Liver (tissue), 9 donors: ENCODE measurements around the gene GRIK2. TPM values are rescaled to one million over a fixed set of nuclear protein-coding genes. Genes with fewer than 3 reads are reported as not detected.

Experiments used
- DNase-seq: peaks from one replicate; pipeline ENCODE4 v3.0.0-alpha.2; 2017; ENCODE audit warnings: low spot score
- H3K27ac ChIP-seq, 2 donors: one replicate each; pipeline ENCODE4 v1.7.0; 2013; ENCODE audit warnings: inconsistent platforms in 2 of 2, low read length in 2 of 2, control low read depth in 1 of 2, low read depth in 1 of 2, mild to moderate bottlenecking in 1 of 2
- H3K27me3 ChIP-seq, 4 donors: one replicate each; pipeline versions ENCODE4 v1.6.1 to v1.7.0; 2013; ENCODE audit warnings: low read length in 3 of 4, inconsistent platforms in 1 of 4, mild to moderate bottlenecking in 1 of 4, moderate library complexity in 1 of 4; ENCODE audit not compliant: control insufficient read depth in 4 of 4, insufficient read depth in 4 of 4
- H3K36me3 ChIP-seq, 4 donors: one replicate each; pipeline versions ENCODE4 v1.6.1 to v1.7.0; 2013; ENCODE audit warnings: low read length in 3 of 4, mild to moderate bottlenecking in 3 of 4, low read depth in 1 of 4, moderate library complexity in 1 of 4; ENCODE audit not compliant: control insufficient read depth in 4 of 4, insufficient read depth in 3 of 4
- H3K4me1 ChIP-seq, 4 donors: one replicate each; pipeline versions ENCODE4 v1.6.1 to v1.7.0; 2013; ENCODE audit warnings: low read length in 3 of 4, mild to moderate bottlenecking in 3 of 4, moderate library complexity in 1 of 4; ENCODE audit not compliant: control insufficient read depth in 4 of 4, insufficient read depth in 4 of 4
- H3K4me3 ChIP-seq, 3 donors: one replicate each; pipeline versions ENCODE4 v1.6.1 to v1.7.0; 2013; ENCODE audit warnings: low read length in 3 of 3, control low read depth in 1 of 3, low read depth in 1 of 3, mild to moderate bottlenecking in 1 of 3
- H3K9ac ChIP-seq, 2 donors: one replicate each; pipeline ENCODE4 v1.7.0; 2013; ENCODE audit warnings: low read length in 2 of 2, mild to moderate bottlenecking in 2 of 2, moderate library complexity in 2 of 2, control low read depth in 1 of 2, low read depth in 1 of 2
- H3K9me3 ChIP-seq, 4 donors: one replicate each; pipeline versions ENCODE4 v1.6.1 to v1.7.0; 2013; ENCODE audit warnings: low read length in 3 of 4; ENCODE audit not compliant: control insufficient read depth in 4 of 4
- ATF3 ChIP-seq: IDR thresholded peaks from 2 replicates; pipeline ENCODE4 v1.6.1; 2016; ENCODE audit warnings: antibody characterized with exemption
- CTCF ChIP-seq: fragments of 150-350 bp; IDR thresholded peaks from 2 replicates; pipeline ENCODE4 v1.5.1; 2017; ENCODE audit warnings: improper control_type of control experiment, low read depth, low read length; ENCODE audit not compliant: missing input control
- EGR1 ChIP-seq, 2 donors: IDR thresholded peaks; 2 replicates each; pipeline ENCODE4 v1.6.1; 2016 to 2018; ENCODE audit warnings: antibody characterized with exemption in 2 of 2, low read depth in 2 of 2
- FOXA1 ChIP-seq: IDR thresholded peaks from 2 replicates; pipeline ENCODE4 v1.6.1; 2016; ENCODE audit warnings: antibody characterized with exemption
- FOXA2 ChIP-seq: IDR thresholded peaks from 2 replicates; pipeline ENCODE4 v1.6.1; 2016; ENCODE audit warnings: antibody characterized with exemption
- HNF4A ChIP-seq, 2 donors: conservative IDR thresholded peaks; 2 replicates each; pipeline ENCODE4 v1.6.1; 2016; ENCODE audit warnings: antibody characterized with exemption in 2 of 2, mild to moderate bottlenecking in 2 of 2
- HNF4G ChIP-seq: IDR thresholded peaks from 2 replicates; pipeline ENCODE4 v1.6.1; 2016; ENCODE audit warnings: antibody characterized with exemption
- MAX ChIP-seq: IDR thresholded peaks from 2 replicates; pipeline ENCODE4 v1.6.1; 2016; ENCODE audit warnings: antibody characterized with exemption
- NR2F2 ChIP-seq: IDR thresholded peaks from 2 replicates; pipeline ENCODE4 v1.6.1; 2016; ENCODE audit warnings: antibody characterized with exemption
- REST ChIP-seq: IDR thresholded peaks from 2 replicates; pipeline ENCODE4 v1.6.1; 2016; ENCODE audit warnings: antibody characterized with exemption, mild to moderate bottlenecking
- RXRA ChIP-seq, 2 donors: IDR thresholded peaks; 2 replicates each; pipeline ENCODE4 v1.6.1; 2017 to 2018; ENCODE audit warnings: antibody characterized with exemption in 2 of 2, mild to moderate bottlenecking in 1 of 2
- SP1 ChIP-seq: IDR thresholded peaks from 2 replicates; pipeline ENCODE4 v1.6.1; 2018; ENCODE audit warnings: antibody characterized with exemption, mild to moderate bottlenecking
- TAF1 ChIP-seq: conservative IDR thresholded peaks from 2 replicates; pipeline ENCODE4 v1.6.1; 2016; ENCODE audit warnings: antibody characterized with exemption, mild to moderate bottlenecking
- YY1 ChIP-seq: IDR thresholded peaks from 2 replicates; pipeline ENCODE4 v1.6.1; 2016; ENCODE audit warnings: antibody characterized with exemption, mild to moderate bottlenecking
- ZBTB33 ChIP-seq: IDR thresholded peaks from 2 replicates; pipeline ENCODE4 v1.6.1; 2016; ENCODE audit warnings: antibody characterized with exemption
- WGBS: extraction: QIAGEN DNeasy Blood & Tissue Kit; methylation state at CpG from one replicate; pipeline ENCODE4 v1.1.7; 2013; 5-methylcytosine and 5-hydroxymethylcytosine counted together
- polyA plus RNA-seq, 2 donors: library from polyadenylated mRNA; stranded (reverse) in 1 of 2; unstranded in 1 of 2; fragments of 200-250 nt in 1 of 2; fragments of >200 nt in 1 of 2; fragmentation: Nextera tagmentation in 1 of 2; extraction: Ambion mirVana in 1 of 2; gene quantifications; one replicate each; pipeline versions ENCODE4 v1.2.1 to v1.2.3, GENCODE V29; 2013 to 2015
- total RNA-seq, 2 donors: library from RNA; depleted of rRNA; stranded (reverse); fragments of >200 nt; gene quantifications; one replicate each; pipeline ENCODE4 v1.2.3, GENCODE V29; 2014
- donor health status: healthy.
- donor health status: healthy.
- donor health status: healthy.
- donor health status: healthy.
- donor health status: healthy.

The GRIK2 gene
- total and polyA plus RNA-seq, 4 donors: 0.02 to 0.17 (median 0.05) TPM

GRCh38 chr6:101645770-101646169 lies 252.3 kb downstream of the GRIK2 start:
- Histone ChIP-seq H3K36me3 (no peaks in the 10 kb centered on the region), H3K9me3 (no peaks in the 10 kb centered on the region), H3K9ac (no peak overlapping the region), H3K4me1 (no peaks in the 10 kb centered on the region), H3K4me3 (no peak overlapping the region), H3K27me3 (no peaks in the 10 kb centered on the region), H3K27ac (no peak overlapping the region)
- no peak for DNase-seq
- 78% methylated on average over 2 of the region's 2 CpGs for WGBS
- no peak for TF ChIP-seq HNF4A (conservative IDR thresholded peaks at IDR 0.05)
- TF ChIP-seq MAX: no peak
- no peak for TF ChIP-seq REST
- TF ChIP-seq CTCF: no peak
- TF ChIP-seq FOXA1: no peak
- TF ChIP-seq EGR1 (IDR thresholded peaks at IDR 0.05; ENCODE audit: low read depth in 2 of 2): no peak
- no peak for TF ChIP-seq HNF4G
- TF ChIP-seq FOXA2: no peak
- no peak for TF ChIP-seq TAF1
- no peak for TF ChIP-seq ZBTB33
- no peak for TF ChIP-seq NR2F2
- no peak for TF ChIP-seq YY1
- TF ChIP-seq RXRA (IDR thresholded peaks at IDR 0.05): no peak
- no peak for TF ChIP-seq SP1
- TF ChIP-seq ATF3: no peak

GRCh38 chr6:101650402-101651100 lies 257.0 kb downstream of the GRIK2 start:
- Histone ChIP-seq H3K36me3 (no peaks in the 10 kb centered on the region), H3K9me3 (peaks cover 0 to 2% (median 0%) of the 10 kb centered on the region in 4 donors), H3K27ac (no peak overlapping the region), H3K9ac (no peak overlapping the region), H3K4me3 (no peak overlapping the region), H3K27me3 (no peaks in the 10 kb centered on the region), H3K4me1 (no peaks in the 10 kb centered on the region)
- DNase-seq: no peak
- TF ChIP-seq REST (no peak), SP1 (no peak), CTCF (no peak), NR2F2 (no peak), TAF1 (no peak), RXRA (IDR thresholded peaks at IDR 0.05) (no peak), MAX (no peak), FOXA2 (no peak)
- 42% methylated on average over 3 of the region's 3 CpGs for WGBS
